Fibroblast of lung (primary cell): ENCODE results near the gene SNRNP25. TPM values are rescaled to one million over a fixed set of nuclear protein-coding genes. Genes with fewer than 3 reads are reported as not detected.

Source experiments
- DNase-seq, 2 donors: peaks; one replicate each; pipeline versions ENCODE4 v3.0.0 to v3.0.0-alpha.2; 2010; ENCODE audit warnings: low read depth in 2 of 2
- H2AFZ ChIP-seq: 2 replicates; pipeline ENCODE4 v1.5.1; 2012; ENCODE audit warnings: low read length, control low read depth, inconsistent platforms
- H3K27ac ChIP-seq: 2 replicates; pipeline ENCODE4 v1.5.1; 2011; ENCODE audit warnings: low read length, control low read depth; ENCODE audit not compliant: insufficient read depth
- H3K27me3 ChIP-seq: 2 replicates; pipeline ENCODE4 v1.5.1; 2011; ENCODE audit warnings: mild to moderate bottlenecking, low read length; ENCODE audit not compliant: control insufficient read depth, insufficient read depth
- H3K36me3 ChIP-seq: 2 replicates; pipeline ENCODE4 v1.5.1; 2011; ENCODE audit warnings: low read length; ENCODE audit not compliant: control insufficient read depth, insufficient read depth
- H3K4me1 ChIP-seq: 2 replicates; pipeline ENCODE4 v1.5.1; 2011; ENCODE audit warnings: low read length; ENCODE audit not compliant: control insufficient read depth, insufficient read depth; ENCODE audit errors: extremely low read depth
- H3K4me2 ChIP-seq: 2 replicates; pipeline ENCODE4 v1.5.1; 2011; ENCODE audit warnings: low read length, control low read depth; ENCODE audit not compliant: insufficient read depth; ENCODE audit errors: extremely low read depth
- H3K4me3 ChIP-seq, 4 experiments: fragments of 200-600 bp in 1 of 4; sonication (generic) in 1 of 4; replicated peaks in 1 of 4; 2 replicates each; pipeline ENCODE4 v1.5.1; 2011 to 2016; ENCODE audit warnings: low read length in 4 of 4, low read depth in 3 of 4, mild to moderate bottlenecking in 3 of 4, control low read depth in 2 of 4, inconsistent platforms in 1 of 4, mixed read lengths in 1 of 4; ENCODE audit not compliant: insufficient read depth in 1 of 4; ENCODE audit errors: control extremely low read depth in 1 of 4
- H3K79me2 ChIP-seq: 2 replicates; pipeline ENCODE4 v1.5.1; 2012; ENCODE audit warnings: mild to moderate bottlenecking, low read length, inconsistent platforms; ENCODE audit not compliant: control insufficient read depth, insufficient read depth
- H3K9ac ChIP-seq: 2 replicates; pipeline ENCODE4 v1.5.1; 2011; ENCODE audit warnings: mild to moderate bottlenecking, low read length, control low read depth; ENCODE audit not compliant: insufficient read depth
- H3K9me3 ChIP-seq: 2 replicates; pipeline ENCODE4 v1.5.1; 2012; ENCODE audit warnings: low read depth, low read length; ENCODE audit not compliant: control insufficient read depth, insufficient read depth
- H4K20me1 ChIP-seq: 2 replicates; pipeline ENCODE4 v1.5.1; 2011; ENCODE audit warnings: low read length; ENCODE audit not compliant: control insufficient read depth, insufficient read depth; ENCODE audit errors: extremely low read depth
- CTCF ChIP-seq, 2 donors: IDR thresholded peaks in 1 of 2; conservative IDR thresholded peaks in 1 of 2; 1 replicate in 1 of 2; 2 replicates in 1 of 2; pipeline ENCODE4 v1.5.1; 2011 to 2012; ENCODE audit warnings: low read length in 2 of 2, control low read depth in 1 of 2, inconsistent platforms in 1 of 2, low read depth in 1 of 2, mild to moderate bottlenecking in 1 of 2
- EZH2 ChIP-seq: IDR thresholded peaks from 2 replicates; pipeline ENCODE4 v1.5.1; 2012; ENCODE audit warnings: low read length, control low read depth, mild to moderate bottlenecking; ENCODE audit errors: missing control alignments
- polyA plus RNA-seq, 2 donors: library from polyadenylated mRNA; depleted of rRNA in 1 of 2; stranded (reverse) in 1 of 2; unstranded in 1 of 2; fragments of >200 nt; gene quantifications; 2 replicates each; pipeline ENCODE4 v1.2.1, GENCODE V29; 2011 to 2012; ENCODE audit warnings: missing spikeins in 1 of 2
- total RNA-seq: library from RNA; depleted of rRNA; stranded (reverse); fragments of >200 nt; gene quantifications from 2 replicates; pipeline ENCODE4 v1.2.1, GENCODE V29; 2014

SNRNP25 gene
- total and polyA plus RNA-seq, 2 donors (not counting 1 experiment from before 2014, with no cell fraction given): 20.5 to 25.9 TPM

GRCh38 chr16:50769-51591 is 2.6 kb upstream of the SNRNP25 start:
- Histone ChIP-seq H2AFZ (no peak overlapping the region), H3K9me3 (no peaks in the 10 kb centered on the region), H4K20me1 (no peaks in the 10 kb centered on the region), H3K79me2 (peaks cover 11% of the 10 kb centered on the region), H3K4me2 (no peak overlapping the region), H3K9ac (no peak overlapping the region), H3K27me3 (no peaks in the 10 kb centered on the region), H3K27ac (no peak overlapping the region), H3K36me3 (peaks cover 6% of the 10 kb centered on the region), H3K4me1 (no peaks in the 10 kb centered on the region), H3K4me3 (no peak overlapping the region)
- DNase-seq: no peak
- TF ChIP-seq CTCF (conservative IDR thresholded peaks at IDR 0.05 in 1 of 2, IDR thresholded peaks at IDR 0.05 in 1 of 2; ENCODE audit: low read depth in 1 of 2, low read length in 2 of 2) (no peak), EZH2 (no peak)

- H3K9ac ChIP-seq: peak overlapping the region; percentile 52
- peak overlapping the region; percentile 44 for H3K27ac ChIP-seq
- H3K36me3 ChIP-seq: peaks cover 30% of the 10 kb centered on the region
These were observed 581 bp downstream of the SNRNP25 start for GRCh38 chr16:54237-54581.

More at GRCh38 chr16:54237-54581, 581 bp downstream of the SNRNP25 start:
- Histone ChIP-seq H3K27me3 (no peaks in the 10 kb centered on the region), H2AFZ (no peak overlapping the region), H3K9me3 (no peaks in the 10 kb centered on the region), H4K20me1 (no peaks in the 10 kb centered on the region), H3K4me1 (peaks cover 2% of the 10 kb centered on the region), H3K4me2 (peak overlapping the region; percentile 86), H3K79me2 (peaks cover 11% of the 10 kb centered on the region), H3K4me3 (peak overlapping the region; percentile 60 to 91 (median 82))
- TF ChIP-seq CTCF (conservative IDR thresholded peaks at IDR 0.05 in 1 of 2, IDR thresholded peaks at IDR 0.05 in 1 of 2; ENCODE audit: low read depth in 1 of 2, low read length in 2 of 2) (no peak), EZH2 (no peak)
- DNase-seq: no peak
